HepG2 (cell line): Measurements from ENCODE around the gene LRRC27. TPM values are rescaled to one million over a fixed set of nuclear protein-coding genes. Genes with fewer than 3 reads are reported as not detected.

Source experiments
- ATAC-seq: fragments of 200-7000 bp; cut with Tn5 transposase; 3 replicates; pipeline ENCODE4 v1.9.1; 2020; ENCODE audit warnings: mild to moderate bottlenecking, moderate library complexity
- BruUV-seq: library from RNA; stranded (reverse); fragments of 400-500 nt; replicated peaks from 2 replicates; lab custom pipeline; 2021; lab: Mats Ljungman, UMichigan
- CTCF ChIA-PET: fragments of 300-600 bp; formaldehyde crosslinking; extraction: SDS; loops from one replicate; lab custom pipeline; 2021; ENCODE audit warnings: low total read pairs, inconsistent platforms, low intra/inter-chr PET ratio; lab: Yijun Ruan, JAX
- POLR2A ChIA-PET: fragments of 350-600 bp; sonication (Branson Sonifier 250); formaldehyde crosslinking; loops from one replicate; lab custom pipeline; 2020; ENCODE audit warnings: antibody characterized with exemption, inconsistent platforms; lab: Yijun Ruan, JAX
- DNase-seq: peaks from one replicate; pipeline ENCODE4 v3.0.0-alpha.2; 2015; ENCODE audit warnings: low spot score
- FAIRE-seq: peaks from 3 replicates; lab custom pipeline; 2011; peaks lifted over from hg19 to GRCh38; lab: Jason Lieb, UNC
- H2AFZ ChIP-seq: one replicate; pipeline ENCODE4 v1.6.1; 2011; ENCODE audit warnings: low read length, inconsistent platforms
- H3K27ac ChIP-seq: fragments of 300-600 bp; 3 replicates; pipeline ENCODE4 v1.8.0; 2011; ENCODE audit warnings: mixed run types, mild to moderate bottlenecking, mixed read lengths, low read length, inconsistent platforms; ENCODE audit not compliant: insufficient read depth; ENCODE audit errors: extremely low read length
- H3K27me3 ChIP-seq, 2 experiments: fragments of 200-600 bp in 1 of 2; 2 replicates in 1 of 2; 3 replicates in 1 of 2; pipeline versions ENCODE4 v1.6.0 to v1.8.0; 2011; ENCODE audit warnings: low read length in 2 of 2, mild to moderate bottlenecking in 2 of 2, moderate library complexity in 2 of 2, inconsistent platforms in 1 of 2; ENCODE audit not compliant: insufficient read depth in 2 of 2, control insufficient read depth in 1 of 2
- H3K36me3 ChIP-seq, 2 experiments: fragments of 200-600 bp in 1 of 2; replicated peaks in 1 of 2; 2 replicates in 1 of 2; 3 replicates in 1 of 2; pipeline versions ENCODE4 v1.5.1 to v1.8.0; 2011; ENCODE audit warnings: low read length in 2 of 2, inconsistent platforms in 1 of 2; ENCODE audit not compliant: insufficient read depth in 2 of 2, control insufficient read depth in 1 of 2
- H3K4me1 ChIP-seq: 2 replicates; pipeline ENCODE4 v1.5.1; 2012; ENCODE audit warnings: low read length, inconsistent platforms; ENCODE audit not compliant: insufficient read depth
- H3K4me2 ChIP-seq: 2 replicates; pipeline ENCODE4 v1.6.0; 2011; ENCODE audit warnings: low read depth, low read length, inconsistent platforms
- H3K4me3 ChIP-seq, 3 experiments: fragments of 200-600 bp in 1 of 3; sonication (generic), shearing (Covaris generic) in 1 of 3; replicated peaks in 1 of 3; 2 replicates each; pipeline ENCODE4 v1.5.1; 2011 to 2016; ENCODE audit warnings: low read length in 3 of 3, inconsistent platforms in 2 of 3, low read depth in 2 of 3, mild to moderate bottlenecking in 2 of 3, control low read depth in 1 of 3, mixed read lengths in 1 of 3; ENCODE audit not compliant: insufficient read depth in 1 of 3
- H3K79me2 ChIP-seq: one replicate; pipeline ENCODE4 v1.6.1; 2011; ENCODE audit warnings: low read length, inconsistent platforms; ENCODE audit not compliant: insufficient read depth
- H3K9ac ChIP-seq: 2 replicates; pipeline ENCODE4 v1.6.0; 2011; ENCODE audit warnings: mild to moderate bottlenecking, low read depth, low read length, inconsistent platforms; ENCODE audit not compliant: insufficient read depth
- H3K9me3 ChIP-seq: 2 replicates; pipeline ENCODE4 v1.5.1; 2012; ENCODE audit warnings: mild to moderate bottlenecking, low read length
- H4K20me1 ChIP-seq: 2 replicates; pipeline ENCODE4 v1.6.0; 2011; ENCODE audit warnings: inconsistent platforms, mild to moderate bottlenecking, low read length, moderate library complexity; ENCODE audit not compliant: insufficient read depth
- SKI ChIP-seq: fragments of 450-650 bp; IDR thresholded peaks from one replicate; pipeline ENCODE4 v1.6.1; 2018; ENCODE audit warnings: mild to moderate bottlenecking; ENCODE audit not compliant: partially characterized antibody
- SNAI1 ChIP-seq: sonication (generic); formaldehyde crosslinking; IDR thresholded peaks from 2 replicates; pipeline ENCODE4 v1.5.0; 2020; ENCODE audit warnings: mild to moderate bottlenecking, missing genetic modification reagents, borderline replicate concordance
- WGBS: methylation state at CpG from one replicate; pipeline ENCODE4 v1.1.6; 2017; ENCODE audit warnings: low lambda C conversion rate; 5-methylcytosine and 5-hydroxymethylcytosine counted together
- in situ Hi-C: cut with HindIII; loops from 2 replicates; pipeline ENCODE4 v1.10.0; 2017; ENCODE audit warnings: low pct_unique_long_range_greater_than_20kb; ENCODE audit not compliant: extremely low pct_ligation_motif_present
- intact Hi-C: fragments of 100-400 bp; cut with micrococcal nuclease; formaldehyde crosslinking; loops from one replicate; pipeline ENCODE4 v1.10.0; 2022; ENCODE audit not compliant: unreplicated experiment
- polyA plus RNA-seq, 8 experiments: library from polyadenylated mRNA; depleted of rRNA in 3 of 8; stranded (reverse) in 7 of 8; unstranded in 1 of 8; fragments of >200 nt; fragmentation: Illumina TruSeq in 4 of 8; extraction: Trizol in 4 of 8; gene quantifications; 2 replicates each; pipeline versions ENCODE4 v1.2.1 to v1.2.3, GENCODE V29; 2011 to 2016; ENCODE audit warnings: low read depth in 4 of 8, missing spikeins in 1 of 8, mixed read lengths in 1 of 8; ENCODE audit not compliant: insufficient read depth in 1 of 8
- total RNA-seq, 5 experiments: library from RNA; depleted of rRNA; stranded (reverse); fragments of >200 nt; fragmentation: Illumina TruSeq; extraction: Trizol; gene quantifications; 2 replicates each; pipeline ENCODE4 v1.2.3, GENCODE V29; 2016; ENCODE audit warnings: low read depth in 1 of 5
- TF ChIP-seq, protein P1 (sequence below): sonication (generic); formaldehyde crosslinking; IDR thresholded peaks from 2 replicates; pipeline ENCODE4 v1.4.0; 2020; ENCODE audit warnings: missing genetic modification reagents
- TF ChIP-seq, protein P2 (sequence below), 2 experiments: fragments of 450-650 bp in 1 of 2; sonication (generic) in 1 of 2; formaldehyde crosslinking in 1 of 2; IDR thresholded peaks; 2 replicates each; pipeline versions ENCODE4 v1.6.1 to v1.8.0; 2016 to 2022; ENCODE audit warnings: antibody characterized with exemption in 1 of 2, mild to moderate bottlenecking in 1 of 2, missing genetic modification reagents in 1 of 2
- TF ChIP-seq, protein P3 (sequence below): sonication (generic); formaldehyde crosslinking; conservative IDR thresholded peaks from 2 replicates; pipeline ENCODE4 v1.4.0; 2020; ENCODE audit warnings: missing genetic modification reagents
- TF ChIP-seq, protein P4 (sequence below): sonication (generic); formaldehyde crosslinking; IDR thresholded peaks from 2 replicates; pipeline ENCODE4 v1.5.0; 2020; ENCODE audit warnings: missing genetic modification reagents

LRRC27 gene
- total and polyA plus RNA-seq, 2 of the 13 experiments (the other 11 are each of a cell fraction or from before 2014, with no cell fraction given), result 4.2 to 4.6 TPM

DNA sequence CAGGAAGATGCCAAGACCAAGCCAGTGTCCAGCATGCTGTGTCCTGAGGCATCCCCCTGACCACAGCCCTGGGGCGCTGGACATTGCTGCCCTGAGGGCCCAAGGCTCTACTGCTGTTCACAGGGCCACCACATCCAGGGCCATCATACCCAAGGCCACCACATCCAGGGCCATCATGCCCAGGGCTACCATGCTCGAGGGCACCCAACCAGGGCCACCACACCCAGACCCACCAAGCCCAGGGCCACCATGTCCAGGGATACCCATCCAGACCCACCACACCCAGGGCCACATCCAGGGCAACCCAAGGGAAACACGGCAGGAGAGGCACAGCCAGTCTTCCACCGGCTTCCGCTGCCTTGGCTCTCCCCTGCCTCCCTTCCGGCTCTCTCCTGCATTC, 41.4 kb upstream of the LRRC27 start:
- H3K9me3 ChIP-seq, result peaks cover 6% of the 10 kb centered on the region; the same call in 1 of the 2 replicates
- POLR2A ChIA-PET, result no interaction called here
- CTCF ChIA-PET, result no interaction called here
- H3K4me2 ChIP-seq, result no peak overlapping the region
- no peak overlapping the region for H3K9ac ChIP-seq
- ATAC-seq (no peak), DNase-seq (no peak), FAIRE-seq (no peak)
- H3K79me2 ChIP-seq, result no peaks in the 10 kb centered on the region
- H2AFZ ChIP-seq, result no peak overlapping the region
- intact Hi-C loops (no loop called here), in situ Hi-C loops (no loop called here)
- H3K4me1 ChIP-seq, result no peaks in the 10 kb centered on the region
- no peak overlapping the region for H3K27ac ChIP-seq
- 71% methylated on average over 4 of the region's 6 CpGs for WGBS
- no peak overlapping the region for H3K4me3 ChIP-seq
- no peaks in the 10 kb centered on the region for H3K36me3 ChIP-seq
- BruUV-seq, result no TSS peak
- H3K27me3 ChIP-seq, result no peaks in the 10 kb centered on the region
- no peaks in the 10 kb centered on the region for H4K20me1 ChIP-seq
- TF ChIP-seq, protein P1, sequence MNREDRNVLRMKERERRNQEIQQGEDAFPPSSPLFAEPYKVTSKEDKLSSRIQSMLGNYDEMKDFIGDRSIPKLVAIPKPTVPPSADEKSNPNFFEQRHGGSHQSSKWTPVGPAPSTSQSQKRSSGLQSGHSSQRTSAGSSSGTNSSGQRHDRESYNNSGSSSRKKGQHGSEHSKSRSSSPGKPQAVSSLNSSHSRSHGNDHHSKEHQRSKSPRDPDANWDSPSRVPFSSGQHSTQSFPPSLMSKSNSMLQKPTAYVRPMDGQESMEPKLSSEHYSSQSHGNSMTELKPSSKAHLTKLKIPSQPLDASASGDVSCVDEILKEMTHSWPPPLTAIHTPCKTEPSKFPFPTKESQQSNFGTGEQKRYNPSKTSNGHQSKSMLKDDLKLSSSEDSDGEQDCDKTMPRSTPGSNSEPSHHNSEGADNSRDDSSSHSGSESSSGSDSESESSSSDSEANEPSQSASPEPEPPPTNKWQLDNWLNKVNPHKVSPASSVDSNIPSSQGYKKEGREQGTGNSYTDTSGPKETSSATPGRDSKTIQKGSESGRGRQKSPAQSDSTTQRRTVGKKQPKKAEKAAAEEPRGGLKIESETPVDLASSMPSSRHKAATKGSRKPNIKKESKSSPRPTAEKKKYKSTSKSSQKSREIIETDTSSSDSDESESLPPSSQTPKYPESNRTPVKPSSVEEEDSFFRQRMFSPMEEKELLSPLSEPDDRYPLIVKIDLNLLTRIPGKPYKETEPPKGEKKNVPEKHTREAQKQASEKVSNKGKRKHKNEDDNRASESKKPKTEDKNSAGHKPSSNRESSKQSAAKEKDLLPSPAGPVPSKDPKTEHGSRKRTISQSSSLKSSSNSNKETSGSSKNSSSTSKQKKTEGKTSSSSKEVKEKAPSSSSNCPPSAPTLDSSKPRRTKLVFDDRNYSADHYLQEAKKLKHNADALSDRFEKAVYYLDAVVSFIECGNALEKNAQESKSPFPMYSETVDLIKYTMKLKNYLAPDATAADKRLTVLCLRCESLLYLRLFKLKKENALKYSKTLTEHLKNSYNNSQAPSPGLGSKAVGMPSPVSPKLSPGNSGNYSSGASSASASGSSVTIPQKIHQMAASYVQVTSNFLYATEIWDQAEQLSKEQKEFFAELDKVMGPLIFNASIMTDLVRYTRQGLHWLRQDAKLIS (CRISPR knock-in tag), result no peak
- TF ChIP-seq, protein P2, sequence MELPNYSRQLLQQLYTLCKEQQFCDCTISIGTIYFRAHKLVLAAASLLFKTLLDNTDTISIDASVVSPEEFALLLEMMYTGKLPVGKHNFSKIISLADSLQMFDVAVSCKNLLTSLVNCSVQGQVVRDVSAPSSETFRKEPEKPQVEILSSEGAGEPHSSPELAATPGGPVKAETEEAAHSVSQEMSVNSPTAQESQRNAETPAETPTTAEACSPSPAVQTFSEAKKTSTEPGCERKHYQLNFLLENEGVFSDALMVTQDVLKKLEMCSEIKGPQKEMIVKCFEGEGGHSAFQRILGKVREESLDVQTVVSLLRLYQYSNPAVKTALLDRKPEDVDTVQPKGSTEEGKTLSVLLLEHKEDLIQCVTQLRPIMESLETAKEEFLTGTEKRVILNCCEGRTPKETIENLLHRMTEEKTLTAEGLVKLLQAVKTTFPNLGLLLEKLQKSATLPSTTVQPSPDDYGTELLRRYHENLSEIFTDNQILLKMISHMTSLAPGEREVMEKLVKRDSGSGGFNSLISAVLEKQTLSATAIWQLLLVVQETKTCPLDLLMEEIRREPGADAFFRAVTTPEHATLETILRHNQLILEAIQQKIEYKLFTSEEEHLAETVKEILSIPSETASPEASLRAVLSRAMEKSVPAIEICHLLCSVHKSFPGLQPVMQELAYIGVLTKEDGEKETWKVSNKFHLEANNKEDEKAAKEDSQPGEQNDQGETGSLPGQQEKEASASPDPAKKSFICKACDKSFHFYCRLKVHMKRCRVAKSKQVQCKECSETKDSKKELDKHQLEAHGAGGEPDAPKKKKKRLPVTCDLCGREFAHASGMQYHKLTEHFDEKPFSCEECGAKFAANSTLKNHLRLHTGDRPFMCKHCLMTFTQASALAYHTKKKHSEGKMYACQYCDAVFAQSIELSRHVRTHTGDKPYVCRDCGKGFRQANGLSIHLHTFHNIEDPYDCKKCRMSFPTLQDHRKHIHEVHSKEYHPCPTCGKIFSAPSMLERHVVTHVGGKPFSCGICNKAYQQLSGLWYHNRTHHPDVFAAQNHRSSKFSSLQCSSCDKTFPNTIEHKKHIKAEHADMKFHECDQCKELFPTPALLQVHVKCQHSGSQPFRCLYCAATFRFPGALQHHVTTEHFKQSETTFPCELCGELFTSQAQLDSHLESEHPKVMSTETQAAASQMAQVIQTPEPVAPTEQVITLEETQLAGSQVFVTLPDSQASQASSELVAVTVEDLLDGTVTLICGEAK (IDR thresholded peaks at IDR 0.05), result no peak
- TF ChIP-seq, protein P2 (CRISPR knock-in tag; IDR thresholded peaks at IDR 0.05), result no peak
- TF ChIP-seq, protein P3, sequence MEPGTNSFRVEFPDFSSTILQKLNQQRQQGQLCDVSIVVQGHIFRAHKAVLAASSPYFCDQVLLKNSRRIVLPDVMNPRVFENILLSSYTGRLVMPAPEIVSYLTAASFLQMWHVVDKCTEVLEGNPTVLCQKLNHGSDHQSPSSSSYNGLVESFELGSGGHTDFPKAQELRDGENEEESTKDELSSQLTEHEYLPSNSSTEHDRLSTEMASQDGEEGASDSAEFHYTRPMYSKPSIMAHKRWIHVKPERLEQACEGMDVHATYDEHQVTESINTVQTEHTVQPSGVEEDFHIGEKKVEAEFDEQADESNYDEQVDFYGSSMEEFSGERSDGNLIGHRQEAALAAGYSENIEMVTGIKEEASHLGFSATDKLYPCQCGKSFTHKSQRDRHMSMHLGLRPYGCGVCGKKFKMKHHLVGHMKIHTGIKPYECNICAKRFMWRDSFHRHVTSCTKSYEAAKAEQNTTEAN (CRISPR knock-in tag), result no peak
- TF ChIP-seq SKI, result no peak
- TF ChIP-seq SNAI1 (CRISPR knock-in tag), result no peak
- TF ChIP-seq, protein P4, sequence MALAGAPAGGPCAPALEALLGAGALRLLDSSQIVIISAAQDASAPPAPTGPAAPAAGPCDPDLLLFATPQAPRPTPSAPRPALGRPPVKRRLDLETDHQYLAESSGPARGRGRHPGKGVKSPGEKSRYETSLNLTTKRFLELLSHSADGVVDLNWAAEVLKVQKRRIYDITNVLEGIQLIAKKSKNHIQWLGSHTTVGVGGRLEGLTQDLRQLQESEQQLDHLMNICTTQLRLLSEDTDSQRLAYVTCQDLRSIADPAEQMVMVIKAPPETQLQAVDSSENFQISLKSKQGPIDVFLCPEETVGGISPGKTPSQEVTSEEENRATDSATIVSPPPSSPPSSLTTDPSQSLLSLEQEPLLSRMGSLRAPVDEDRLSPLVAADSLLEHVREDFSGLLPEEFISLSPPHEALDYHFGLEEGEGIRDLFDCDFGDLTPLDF (CRISPR knock-in tag), result no peak
